GM12892 (cell line): Measurements from ENCODE around the gene AVL9.

ENCODE experiments used
- POLR2A ChIP-seq: IDR thresholded peaks from 2 replicates; pipeline ENCODE4 v1.6.1; 2011; ENCODE audit warnings: low read depth, low read length, control low read depth
- POLR2AphosphoS5 ChIP-seq: IDR thresholded peaks from 2 replicates; pipeline ENCODE4 v1.6.1; 2011; ENCODE audit warnings: low read depth, low read length, control low read depth
- TAF1 ChIP-seq: IDR thresholded peaks from 2 replicates; pipeline ENCODE4 v1.6.1; 2011; ENCODE audit warnings: low read depth, mild to moderate bottlenecking, control low read depth, low read length, borderline replicate concordance

DNA sequence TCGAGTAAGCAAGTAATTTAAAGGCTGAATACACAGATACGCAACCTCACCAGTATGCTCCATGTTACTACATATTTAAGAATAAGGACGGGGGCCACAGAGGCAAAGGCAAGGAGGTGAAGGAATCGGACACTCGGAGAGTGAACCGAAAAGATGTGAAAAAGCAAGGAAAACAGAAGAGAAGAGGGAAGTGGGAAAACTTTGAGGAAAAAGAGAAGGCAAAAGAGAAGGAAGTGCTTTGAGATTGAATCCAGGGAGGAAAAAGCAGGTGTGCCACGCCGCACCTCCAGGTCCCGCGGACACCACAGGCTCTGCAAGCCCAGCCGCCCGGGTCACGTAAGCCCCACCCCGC lies 367 bp upstream of the AVL9 start:
- TF ChIP-seq POLR2A = peak; percentile 49; the same call in 1 of the 2 replicates
- peak; percentile 55; the same call in 1 of the 2 replicates for TF ChIP-seq POLR2AphosphoS5
- no peak for TF ChIP-seq TAF1
